Stimulated activated CD4-positive, alpha-beta T cell treated with anti-CD3 and anti-CD28 coated beads, TNF-alpha, amount 100 ng/mL, for 48 hours (primary cell): ENCODE results near the gene NLRP10.

ENCODE experiments used
- DNase-seq, 3 donors: peaks; one replicate each; pipeline ENCODE4 v3.0.0-alpha.2; 2020; ENCODE audit warnings: low read depth in 3 of 3

Gene NLRP10

GRCh38 chr11:7973011-7973410, 7.8 kb upstream of the NLRP10 start:
- DNase-seq, result no peak

- no peak for DNase-seq
Measured at GRCh38 chr11:7971846-7972245, 6.6 kb upstream of the NLRP10 start.

DNA sequence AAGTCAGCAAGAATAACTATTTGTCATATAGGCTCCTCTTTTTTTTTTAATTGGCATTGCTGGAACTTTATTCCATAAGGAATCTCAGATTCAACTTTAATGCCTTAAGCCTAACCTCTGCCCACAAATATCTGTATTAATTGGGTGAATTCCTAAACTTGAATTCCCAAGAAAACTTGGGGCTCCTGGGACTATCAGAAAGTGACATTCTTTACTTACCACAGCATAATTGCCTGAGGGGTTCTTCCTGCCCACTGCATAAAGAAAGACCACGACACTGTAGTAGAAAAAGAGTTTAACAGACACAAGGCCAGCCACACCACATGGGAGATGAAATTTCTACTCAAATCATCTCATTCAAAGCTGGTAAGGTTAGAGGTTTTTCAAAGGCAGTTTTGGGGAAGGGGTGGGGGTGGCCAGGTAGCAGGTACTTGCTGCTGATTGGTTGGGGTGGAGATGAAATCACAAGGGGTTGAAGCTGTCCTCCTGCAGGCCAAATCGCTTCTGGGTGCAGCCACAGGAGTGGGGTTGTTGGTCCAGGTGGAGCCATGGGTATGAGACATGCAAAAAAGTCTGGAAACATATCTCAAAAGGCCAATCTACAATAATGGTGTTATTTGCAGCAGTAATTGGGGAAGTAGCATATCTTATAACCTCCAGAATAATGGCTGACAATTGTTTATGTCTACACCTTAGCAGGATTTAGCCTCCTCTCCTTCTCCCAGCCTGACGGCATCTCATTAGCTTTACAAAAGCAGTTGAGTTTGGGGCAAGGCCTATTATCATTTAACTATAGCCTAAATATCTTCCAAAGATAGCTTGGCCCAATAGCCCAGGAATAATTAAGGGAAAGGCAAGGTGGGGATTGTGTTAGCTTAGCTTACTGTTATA, 4.8 kb upstream of the NLRP10 start:
- DNase-seq, result no peak

GRCh38 chr11:7968686-7969085, 3.4 kb upstream of the NLRP10 start:
- no peak for DNase-seq

GRCh38 chr11:7967826-7968225, 2.6 kb upstream of the NLRP10 start:
- no peak for DNase-seq

- DNase-seq, result no peak
Measured at GRCh38 chr11:7967097-7967496, 1.9 kb upstream of the NLRP10 start.

DNA sequence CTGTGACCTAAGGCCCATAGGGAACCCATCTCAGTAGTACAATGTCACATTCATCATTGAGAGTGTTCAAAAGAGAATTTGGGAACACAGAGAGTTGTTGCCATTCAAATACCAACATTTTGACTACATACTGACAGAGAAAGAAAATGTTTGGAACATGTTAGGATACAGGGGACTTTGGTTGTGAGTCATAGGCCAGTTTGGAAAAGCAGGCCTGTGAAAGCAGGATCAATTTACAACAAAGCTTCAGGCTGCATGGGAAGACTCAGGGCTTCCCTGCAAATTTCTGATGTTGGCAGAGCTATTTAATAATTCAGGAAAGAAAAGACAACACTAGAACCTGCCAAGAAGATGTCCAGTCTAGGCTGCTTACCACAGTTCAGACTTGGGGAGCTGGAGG, 374 bp downstream of the NLRP10 start:
- no peak for DNase-seq

DNA sequence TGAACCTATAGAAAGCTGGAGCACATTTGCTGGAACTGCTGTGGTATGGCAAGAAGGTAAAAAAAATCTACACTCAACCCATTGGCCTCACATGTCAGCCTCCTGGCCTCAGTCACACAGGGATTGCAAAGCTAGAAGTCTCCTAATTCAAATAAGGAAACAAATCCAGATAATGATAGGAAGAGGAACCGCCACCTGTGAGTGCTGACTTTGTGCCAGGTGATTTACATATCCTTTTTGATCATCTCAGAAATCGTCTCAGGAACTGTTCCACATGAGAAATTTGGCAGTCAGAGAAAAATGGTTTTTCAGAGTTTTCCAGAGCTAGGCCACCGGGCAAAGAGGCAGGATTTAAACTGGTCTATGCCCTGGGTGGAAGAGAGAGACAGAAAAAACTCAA, 986 bp downstream of the NLRP10 start:
- no peak for DNase-seq

DNA sequence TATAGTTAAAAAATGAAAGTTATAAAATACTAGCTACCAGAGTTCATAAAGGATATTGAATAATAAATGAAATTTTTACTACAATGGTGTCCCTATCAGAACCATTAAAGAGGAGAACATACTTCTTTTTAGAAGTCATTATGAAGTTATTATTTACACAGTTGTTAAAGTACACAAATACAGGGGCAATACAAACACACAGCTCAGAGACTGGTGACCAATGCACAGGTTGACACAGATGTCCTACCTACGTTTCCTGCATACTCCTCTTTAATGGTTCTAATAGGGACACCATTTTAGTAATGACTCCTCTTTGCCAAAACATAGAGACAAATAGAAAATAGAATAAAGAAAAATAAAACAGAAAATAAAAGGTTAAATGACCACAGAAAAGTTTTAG, 10.1 kb downstream of the NLRP10 start:
- no peak for DNase-seq

DNA sequence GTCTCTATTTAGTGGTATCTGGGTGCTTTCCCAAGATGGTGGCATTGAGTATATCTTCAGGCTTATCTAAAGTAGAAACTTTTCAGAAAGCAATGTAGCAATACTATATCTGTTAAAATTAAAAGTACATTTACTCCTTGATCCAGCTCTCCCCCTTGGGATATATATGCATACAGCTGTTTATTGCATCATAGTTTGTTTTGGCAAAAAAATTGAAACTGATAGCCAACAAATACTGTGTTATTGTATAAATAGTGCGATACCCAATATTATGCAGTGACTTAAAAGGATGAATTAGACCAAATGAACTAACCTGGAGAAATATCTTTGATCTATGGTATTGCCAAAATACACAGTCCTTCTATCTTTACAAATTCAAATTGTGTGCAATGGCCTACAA, 15.3 kb downstream of the NLRP10 start:
- no peak for DNase-seq

- no peak for DNase-seq
Measured at GRCh38 chr11:7944123-7944522, 21.1 kb downstream of the NLRP10 start.

- no peak for DNase-seq
Measured at GRCh38 chr11:7941608-7942007, 23.6 kb downstream of the NLRP10 start, which contains the start of gene OR10A3. Gene OR10A3, minus strand, starts transcription at chr11:7941708. Its CDS starts 2,188 bp downstream, at chr11:7939520.

- DNase-seq, result no peak
Measured at GRCh38 chr11:7941146-7941545, 24.1 kb downstream of the NLRP10 start.

GRCh38 chr11:7936615-7937014, 28.6 kb downstream of the NLRP10 start:
- no peak for DNase-seq

DNA sequence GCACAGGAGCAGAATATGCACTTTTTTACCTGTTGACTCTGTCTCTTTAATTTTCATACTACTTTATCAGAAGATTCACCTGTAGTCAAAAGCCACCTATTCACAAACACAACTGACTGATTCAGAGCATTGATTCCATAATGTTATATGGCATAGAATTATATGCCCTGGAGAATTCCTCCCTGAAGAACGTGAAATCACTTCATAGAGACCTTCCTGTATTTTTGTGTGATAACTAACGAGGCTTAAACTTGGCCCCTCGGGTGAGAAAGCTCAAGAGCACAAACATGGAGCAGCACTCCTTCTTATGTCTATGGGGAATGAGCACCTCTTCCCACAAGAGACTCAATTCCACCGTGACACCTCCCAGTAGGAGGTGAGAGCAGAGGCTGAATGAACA, 34.1 kb downstream of the NLRP10 start, which contains the start of gene OR10A6:
Gene OR10A6, minus strand, starts transcription at position 101 of the 400 bp plus-strand sequence. CDS start 2,606 bp downstream, outside the sequence.
- DNase-seq, result no peak

DNA sequence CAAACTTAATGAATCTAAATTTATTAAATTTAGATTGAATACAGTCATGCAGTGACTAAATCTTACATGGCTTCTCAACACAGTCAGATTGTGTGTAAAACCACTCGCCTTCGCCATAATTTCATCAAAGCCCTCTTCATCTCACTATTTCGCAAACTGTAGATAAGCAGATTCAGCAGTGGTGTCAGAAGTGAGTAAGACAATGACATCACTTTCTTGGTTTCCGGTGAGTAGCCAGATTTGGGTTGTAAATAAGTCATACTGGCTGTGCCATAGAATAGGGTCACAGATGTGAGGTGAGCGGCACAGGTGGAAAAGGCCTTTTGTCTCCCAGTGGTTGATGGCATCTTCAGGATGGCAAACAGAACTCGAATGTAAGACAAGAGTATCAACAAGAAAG, 37.6 kb downstream of the NLRP10 start:
- DNase-seq, result no peak

- DNase-seq, result no peak
Measured at GRCh38 chr11:7924536-7924935, 40.7 kb downstream of the NLRP10 start.

GRCh38 chr11:7918141-7918540, 47.1 kb downstream of the NLRP10 start:
- DNase-seq, result no peak
